ENCODE data around the gene SNX27.
"Not testable (repeated sequence)": the region's sequence is repeated elsewhere in the genome, so short reads cannot be mapped to it uniquely, and the experiment has no call there.

The SNX27 gene

GRCh38 chr1:151733126-151733525 lies 121.3 kb downstream of the SNX27 start:
- peaks cover 3% of the 10 kb centered on the region for H3K9me3 ChIP-seq (ENCODE audit: control insufficient read depth, insufficient read depth, low read length)
- H3K36me3 ChIP-seq (ENCODE audit: control insufficient read depth, insufficient read depth, low read length): no peaks in the 10 kb centered on the region
- H3K4me3 ChIP-seq (ENCODE audit: low read length): no peak overlapping the region
- WGBS (ENCODE audit: insufficient coverage, insufficient read length): no CpG with 5 or more reads among the region's 3 CpGs
- 0 out of 2 replicates have a peak, but pooled peaks cover 2% of the 10 kb centered on the region for H3K4me1 ChIP-seq (ENCODE audit: control insufficient read depth, insufficient read depth, low read length)
- no peak overlapping the region for H3K27ac ChIP-seq (ENCODE audit: low read length)
- no peak for DNase-seq (ENCODE audit: low read depth, low spot score)
- no peaks in the 10 kb centered on the region for H3K27me3 ChIP-seq (ENCODE audit: control insufficient read depth, insufficient read depth, low read length)

GRCh38 chr1:151733995-151734394 lies 122.1 kb downstream of the SNX27 start:
- H3K36me3 ChIP-seq (ENCODE audit: control insufficient read depth, insufficient read depth, low read length); H3K9me3 ChIP-seq (ENCODE audit: control insufficient read depth, insufficient read depth, low read length); H3K27me3 ChIP-seq (ENCODE audit: control insufficient read depth, insufficient read depth, low read length); H3K4me3 ChIP-seq (ENCODE audit: low read length); H3K4me1 ChIP-seq (ENCODE audit: control insufficient read depth, insufficient read depth, low read length); H3K27ac ChIP-seq (ENCODE audit: low read length); DNase-seq (ENCODE audit: low read depth, low spot score): not testable (repeated sequence)
- no CpG with 5 or more reads among the region's 9 CpGs for WGBS (ENCODE audit: insufficient coverage, insufficient read length)

GRCh38 chr1:151737026-151737425 lies 125.2 kb downstream of the SNX27 start:
- Histone ChIP-seq H3K27ac (ENCODE audit: low read length) (no peak overlapping the region), H3K4me1 (ENCODE audit: control insufficient read depth, insufficient read depth, low read length) (no peaks in the 10 kb centered on the region), H3K9me3 (ENCODE audit: control insufficient read depth, insufficient read depth, low read length) (peaks cover 3% of the 10 kb centered on the region), H3K4me3 (ENCODE audit: low read length) (no peak overlapping the region), H3K36me3 (ENCODE audit: control insufficient read depth, insufficient read depth, low read length) (no peaks in the 10 kb centered on the region), H3K27me3 (ENCODE audit: control insufficient read depth, insufficient read depth, low read length) (no peaks in the 10 kb centered on the region)
- WGBS (ENCODE audit: insufficient coverage, insufficient read length): no CpG with 5 or more reads among the region's 2 CpGs
- DNase-seq (ENCODE audit: low read depth, low spot score): no peak

- Histone ChIP-seq H3K4me1 (ENCODE audit: control insufficient read depth, insufficient read depth, low read length) (no peaks in the 10 kb centered on the region), H3K4me3 (ENCODE audit: low read length) (no peak overlapping the region), H3K27me3 (ENCODE audit: control insufficient read depth, insufficient read depth, low read length) (no peaks in the 10 kb centered on the region), H3K9me3 (ENCODE audit: control insufficient read depth, insufficient read depth, low read length) (peaks cover 3% of the 10 kb centered on the region), H3K27ac (ENCODE audit: low read length) (no peak overlapping the region), H3K36me3 (ENCODE audit: control insufficient read depth, insufficient read depth, low read length) (no peaks in the 10 kb centered on the region)
- no peak for DNase-seq (ENCODE audit: low read depth, low spot score)
These were observed 125.6 kb downstream of the SNX27 start for GRCh38 chr1:151737479-151737878.

GRCh38 chr1:151739590-151740355 lies 127.9 kb downstream of the SNX27 start:
- Histone ChIP-seq H3K36me3 (ENCODE audit: control insufficient read depth, insufficient read depth, low read length) (no peaks in the 10 kb centered on the region), H3K9me3 (ENCODE audit: control insufficient read depth, insufficient read depth, low read length) (peaks cover 3% of the 10 kb centered on the region), H3K4me1 (ENCODE audit: control insufficient read depth, insufficient read depth, low read length) (no peaks in the 10 kb centered on the region), H3K27me3 (ENCODE audit: control insufficient read depth, insufficient read depth, low read length) (no peaks in the 10 kb centered on the region), H3K4me3 (ENCODE audit: low read length) (no peak overlapping the region), H3K27ac (ENCODE audit: low read length) (no peak overlapping the region)
- no peak for DNase-seq (ENCODE audit: low read depth, low spot score)
- no CpG with 5 or more reads among the region's 3 CpGs for WGBS (ENCODE audit: insufficient coverage, insufficient read length)

GRCh38 chr1:151741516-151741915 lies 129.7 kb downstream of the SNX27 start:
- Histone ChIP-seq H3K27me3 (ENCODE audit: control insufficient read depth, insufficient read depth, low read length) (no peaks in the 10 kb centered on the region), H3K4me3 (ENCODE audit: low read length) (no peak overlapping the region), H3K4me1 (ENCODE audit: control insufficient read depth, insufficient read depth, low read length) (no peaks in the 10 kb centered on the region), H3K36me3 (ENCODE audit: control insufficient read depth, insufficient read depth, low read length) (no peaks in the 10 kb centered on the region), H3K27ac (ENCODE audit: low read length) (no peak overlapping the region), H3K9me3 (ENCODE audit: control insufficient read depth, insufficient read depth, low read length) (peaks cover 3% of the 10 kb centered on the region)
- WGBS (ENCODE audit: insufficient coverage, insufficient read length): no CpG with 5 or more reads among the region's 4 CpGs
- no peak for DNase-seq (ENCODE audit: low read depth, low spot score)
